ENCODE measurements around the gene ITGA1.

Gene ITGA1

DNA sequence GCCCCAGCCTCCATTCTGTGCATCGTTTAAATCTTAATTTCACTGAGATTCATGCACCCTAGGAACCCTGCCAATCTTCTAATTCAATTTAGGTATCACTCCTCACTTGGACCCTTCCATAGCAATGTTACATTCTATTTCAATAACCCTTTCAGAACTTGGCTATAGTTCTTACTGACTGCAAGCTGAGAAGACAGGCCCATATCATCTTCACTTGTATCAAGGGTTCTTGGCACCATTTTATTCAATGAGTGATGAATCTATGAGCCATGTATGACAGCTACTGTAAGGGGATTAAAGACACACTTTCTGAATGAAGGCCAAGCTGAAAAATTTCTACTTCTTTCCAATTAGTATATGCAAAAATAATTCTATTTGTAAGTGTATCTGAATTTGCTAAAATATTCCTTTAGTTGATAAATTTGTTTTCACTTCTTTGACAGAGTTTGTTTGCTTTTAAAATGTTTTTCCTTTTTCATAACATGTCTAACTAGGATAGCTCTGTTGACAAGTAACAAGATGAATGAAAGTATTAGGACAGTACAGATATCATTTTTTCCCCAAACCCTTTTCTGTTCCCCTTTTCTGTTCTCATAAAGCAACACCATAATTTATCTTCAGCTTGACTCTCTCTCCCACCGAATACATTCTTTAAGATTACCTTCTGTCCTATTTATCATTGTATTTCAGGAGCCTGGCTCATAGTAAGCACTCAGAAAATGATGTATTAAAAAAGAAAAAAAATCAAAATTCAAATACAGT, 211.0 kb downstream of the ITGA1 start:
- no peak for DNase-seq (ENCODE audit: low read depth)

DNA sequence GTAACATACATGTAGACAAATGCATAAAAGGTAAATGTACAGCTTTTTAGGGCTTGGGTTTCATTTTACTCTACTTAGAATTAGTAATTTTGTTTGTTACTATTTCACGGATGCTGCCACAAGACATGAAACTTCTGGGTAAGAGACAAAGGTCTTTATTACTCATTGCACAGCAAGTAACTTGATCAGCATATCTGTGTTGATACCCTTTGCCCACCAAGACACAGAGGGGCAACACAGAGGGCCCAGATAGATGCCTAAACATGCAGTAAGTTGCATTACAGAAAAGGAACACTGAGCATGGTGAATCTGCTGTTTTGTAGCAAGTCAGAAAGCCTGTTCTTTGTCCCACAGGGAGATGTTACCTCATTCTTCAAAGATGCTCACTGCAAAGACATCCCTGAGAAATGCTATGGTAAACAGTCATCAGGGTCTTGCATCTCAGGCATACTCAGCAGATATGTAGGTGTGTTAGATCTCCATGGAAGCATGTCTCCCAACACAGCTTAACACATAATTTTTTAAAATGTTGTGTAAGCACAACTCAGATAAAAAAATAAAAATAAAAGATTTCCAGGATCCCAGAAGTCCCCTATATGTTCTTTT, 211.7 kb downstream of the ITGA1 start:
- no peak for DNase-seq (ENCODE audit: low read depth)

GRCh38 chr5:53001541-53001940, 213.8 kb downstream of the ITGA1 start:
- DNase-seq (ENCODE audit: low read depth): no peak

GRCh38 chr5:53002491-53002890, 214.8 kb downstream of the ITGA1 start:
- DNase-seq (ENCODE audit: low read depth): no peak

- no peak for DNase-seq (ENCODE audit: low read depth)
Observed at GRCh38 chr5:53003144-53003543, 215.4 kb downstream of the ITGA1 start.

GRCh38 chr5:53006911-53007890, 219.5 kb downstream of the ITGA1 start:
- no peak for DNase-seq (ENCODE audit: low read depth)

GRCh38 chr5:53008751-53009150, 221.0 kb downstream of the ITGA1 start:
- no peak for DNase-seq (ENCODE audit: low read depth)

Measured in T-helper 22 cell (primary cell).